Kidney (tissue), 14 donors: ENCODE data around the gene EMP2. TPM values are rescaled to one million over a fixed set of nuclear protein-coding genes. Genes with fewer than 3 reads are reported as not detected.

ENCODE experiments used
- DNase-seq, 5 donors: peaks; one replicate each; pipeline ENCODE4 v3.0.0-alpha.2; 2013 to 2020
- FAIRE-seq: peaks from 2 replicates; lab custom pipeline; 2012; peaks lifted over from hg19 to GRCh38; lab: Jason Lieb, UNC
- H3K27ac ChIP-seq, 2 donors: one replicate each; pipeline ENCODE4 v1.7.0; 2013; ENCODE audit warnings: low read depth in 2 of 2, low read length in 2 of 2, inconsistent platforms in 1 of 2
- H3K27me3 ChIP-seq: one replicate; pipeline ENCODE4 v1.7.1; 2013; ENCODE audit warnings: low read length, inconsistent platforms; ENCODE audit not compliant: control insufficient read depth, insufficient read depth
- H3K36me3 ChIP-seq, 3 donors: one replicate each; pipeline versions ENCODE4 v1.7.0 to v1.7.1; 2013; ENCODE audit warnings: low read length in 3 of 3, control low read depth in 1 of 3, inconsistent platforms in 1 of 3; ENCODE audit not compliant: insufficient read depth in 3 of 3, control insufficient read depth in 2 of 3
- H3K4me1 ChIP-seq, 3 donors: one replicate each; pipeline versions ENCODE4 v1.7.0 to v1.7.1; 2013; ENCODE audit warnings: low read length in 3 of 3, inconsistent platforms in 1 of 3, low read depth in 1 of 3; ENCODE audit not compliant: control insufficient read depth in 2 of 3, insufficient read depth in 2 of 3
- H3K4me3 ChIP-seq, 3 donors: one replicate each; pipeline versions ENCODE4 v1.7.0 to v1.8.1; 2013; ENCODE audit warnings: low read length in 3 of 3, control low read depth in 1 of 3, inconsistent platforms in 1 of 3
- H3K9ac ChIP-seq, 3 donors: one replicate each; pipeline versions ENCODE4 v1.7.0 to v1.7.1; 2013; ENCODE audit warnings: low read length in 3 of 3, control low read depth in 1 of 3, inconsistent platforms in 1 of 3
- H3K9me3 ChIP-seq, 3 donors: one replicate each; pipeline versions ENCODE4 v1.7.0 to v1.7.1; 2013; ENCODE audit warnings: low read length in 3 of 3, control low read depth in 1 of 3, inconsistent platforms in 1 of 3; ENCODE audit not compliant: control insufficient read depth in 2 of 3, insufficient read depth in 1 of 3
- intact Hi-C: fragments of 100-400 bp; cut with DNase I; formaldehyde crosslinking; loops from one replicate; pipeline ENCODE4 v1.11.1; 2022
- polyA plus RNA-seq: library from polyadenylated mRNA; stranded (reverse); fragments of 350-450 nt; fragmentation: Illumina TruSeq; extraction: RNeasy Lipid Tissue Mini Kit (QIAGEN cat#74804); gene quantifications from one replicate; pipeline ENCODE4 v1.2.3, GENCODE V29; 2014; ENCODE audit warnings: low read depth, low replicate concordance; ENCODE audit not compliant: insufficient read depth
- total RNA-seq: library from RNA; stranded (reverse); fragmentation: NEBNext Ultra II Directional; extraction: Animal tissue kit (Norgen Biotek cat#: 25700); gene quantifications from one replicate; pipeline ENCODE4 v1.2.1, GENCODE V29; 2021
- TF ChIP-seq, protein P1 (sequence below): IDR thresholded peaks from 3 replicates; pipeline ENCODE4 v1.5.1; 2012; ENCODE audit warnings: mild to moderate bottlenecking, moderate library complexity, borderline replicate concordance; ENCODE audit not compliant: insufficient read depth; ENCODE audit errors: extremely low read depth
- donor health status: control.
- donor health status: control.
- donor health status: control.
- donor health status: control.
- donor health status: control.
- donor health status: DM: yes; HTN: yes; CAD: no.
- donor health status: Normal renal cell carcinoma (clear cell type).

EMP2 gene
- total and polyA plus RNA-seq, 2 donors from 2014 or later = 14.5 to 25.8 TPM

DNA sequence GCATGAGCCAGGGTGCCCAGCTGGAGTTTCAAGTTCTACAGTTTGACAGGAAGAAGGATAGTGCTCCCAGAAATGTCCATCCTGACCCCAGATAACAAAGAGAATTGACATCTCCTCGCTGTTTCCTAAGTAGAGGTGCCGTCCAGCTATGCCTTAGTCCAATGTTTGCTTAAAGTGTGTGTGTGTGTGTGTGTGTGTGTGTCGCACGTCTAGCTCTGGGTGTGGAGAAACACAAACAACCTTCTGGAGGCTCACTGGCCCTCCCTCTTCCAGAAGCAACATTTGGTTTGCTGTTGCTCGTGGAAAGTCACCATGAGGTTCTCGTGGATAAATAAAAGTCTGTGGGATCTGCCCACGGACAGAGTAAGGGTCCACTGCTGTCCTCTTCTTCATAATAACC is 22.1 kb downstream of the EMP2 start:
- H3K27ac ChIP-seq = peak overlapping the region; percentile 62 to 72
- intact Hi-C loops = no loop called here
- H3K36me3 ChIP-seq = no peaks in the 10 kb centered on the region
- H3K4me3 ChIP-seq = peak overlapping the region in 1 of 3 donors; percentile 4
- H3K4me1 ChIP-seq = peaks cover 0 to 6% (median 4%) of the 10 kb centered on the region in 3 donors
- DNase-seq (no peak), FAIRE-seq (no peak)
- TF ChIP-seq, protein P1, sequence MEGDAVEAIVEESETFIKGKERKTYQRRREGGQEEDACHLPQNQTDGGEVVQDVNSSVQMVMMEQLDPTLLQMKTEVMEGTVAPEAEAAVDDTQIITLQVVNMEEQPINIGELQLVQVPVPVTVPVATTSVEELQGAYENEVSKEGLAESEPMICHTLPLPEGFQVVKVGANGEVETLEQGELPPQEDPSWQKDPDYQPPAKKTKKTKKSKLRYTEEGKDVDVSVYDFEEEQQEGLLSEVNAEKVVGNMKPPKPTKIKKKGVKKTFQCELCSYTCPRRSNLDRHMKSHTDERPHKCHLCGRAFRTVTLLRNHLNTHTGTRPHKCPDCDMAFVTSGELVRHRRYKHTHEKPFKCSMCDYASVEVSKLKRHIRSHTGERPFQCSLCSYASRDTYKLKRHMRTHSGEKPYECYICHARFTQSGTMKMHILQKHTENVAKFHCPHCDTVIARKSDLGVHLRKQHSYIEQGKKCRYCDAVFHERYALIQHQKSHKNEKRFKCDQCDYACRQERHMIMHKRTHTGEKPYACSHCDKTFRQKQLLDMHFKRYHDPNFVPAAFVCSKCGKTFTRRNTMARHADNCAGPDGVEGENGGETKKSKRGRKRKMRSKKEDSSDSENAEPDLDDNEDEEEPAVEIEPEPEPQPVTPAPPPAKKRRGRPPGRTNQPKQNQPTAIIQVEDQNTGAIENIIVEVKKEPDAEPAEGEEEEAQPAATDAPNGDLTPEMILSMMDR = no peak
- no peak overlapping the region for H3K9ac ChIP-seq
- H3K9me3 ChIP-seq = no peaks in the 10 kb centered on the region
- H3K27me3 ChIP-seq = no peaks in the 10 kb centered on the region

DNA sequence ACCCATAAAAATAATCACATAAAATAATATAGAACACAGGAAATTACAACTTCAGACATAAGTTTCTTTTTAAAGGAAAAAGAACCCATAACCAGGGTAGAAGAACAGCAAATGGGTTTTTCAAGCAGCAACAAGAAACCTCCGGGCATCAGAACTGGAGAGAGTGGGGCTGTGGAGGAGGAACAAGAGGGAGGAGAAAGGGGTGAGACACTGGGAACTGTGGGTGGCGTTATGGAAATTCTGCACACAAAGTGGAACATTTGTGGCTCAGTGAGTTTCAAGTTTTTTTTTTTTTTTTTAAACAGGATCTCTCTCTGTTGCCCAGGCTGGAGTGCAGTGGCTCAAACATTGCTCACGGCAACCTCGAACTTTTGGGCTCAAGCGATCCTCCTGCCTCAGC is 22.6 kb downstream of the EMP2 start:
- FAIRE-seq (no peak), DNase-seq (peak in 1 of 5 donors; percentile 20)
- intact Hi-C loops = no loop called here
- no peak overlapping the region for H3K9ac ChIP-seq
- H3K27me3 ChIP-seq = no peaks in the 10 kb centered on the region
- no peak overlapping the region for H3K27ac ChIP-seq
- H3K4me3 ChIP-seq = no peak overlapping the region
- H3K36me3 ChIP-seq = no peaks in the 10 kb centered on the region
- H3K4me1 ChIP-seq = peaks cover 0 to 6% (median 4%) of the 10 kb centered on the region in 3 donors
- TF ChIP-seq, protein P1 = no peak
- no peaks in the 10 kb centered on the region for H3K9me3 ChIP-seq

DNA sequence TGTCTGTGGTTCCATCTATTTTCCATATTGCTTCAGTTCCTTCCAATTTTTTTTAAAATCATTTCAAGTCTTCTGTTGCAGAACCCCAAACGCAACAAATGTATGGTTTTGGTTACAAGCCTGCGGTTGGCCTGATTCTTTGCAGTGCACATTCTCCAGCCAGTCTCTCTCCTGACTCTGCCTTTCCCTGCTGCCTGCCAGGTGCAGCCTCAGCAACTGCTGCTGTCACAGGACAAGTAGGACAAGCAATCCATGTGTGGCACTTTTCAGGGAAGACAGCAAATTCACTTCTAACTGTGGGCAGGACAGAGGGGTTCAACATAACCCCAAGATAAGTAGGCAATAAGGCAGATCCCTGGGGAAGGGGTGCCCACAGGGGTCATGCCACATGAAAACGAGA is 24.2 kb downstream of the EMP2 start:
- Histone ChIP-seq H3K36me3 (no peaks in the 10 kb centered on the region), H3K27ac (no peak overlapping the region), H3K9ac (no peak overlapping the region), H3K4me3 (no peak overlapping the region), H3K27me3 (no peaks in the 10 kb centered on the region), H3K9me3 (no peaks in the 10 kb centered on the region), H3K4me1 (peaks cover 0 to 6% (median 4%) of the 10 kb centered on the region in 3 donors)
- TF ChIP-seq, protein P1 = no peak
- no peak for DNase-seq
- intact Hi-C loops = no loop called here
- FAIRE-seq = no peak

DNA sequence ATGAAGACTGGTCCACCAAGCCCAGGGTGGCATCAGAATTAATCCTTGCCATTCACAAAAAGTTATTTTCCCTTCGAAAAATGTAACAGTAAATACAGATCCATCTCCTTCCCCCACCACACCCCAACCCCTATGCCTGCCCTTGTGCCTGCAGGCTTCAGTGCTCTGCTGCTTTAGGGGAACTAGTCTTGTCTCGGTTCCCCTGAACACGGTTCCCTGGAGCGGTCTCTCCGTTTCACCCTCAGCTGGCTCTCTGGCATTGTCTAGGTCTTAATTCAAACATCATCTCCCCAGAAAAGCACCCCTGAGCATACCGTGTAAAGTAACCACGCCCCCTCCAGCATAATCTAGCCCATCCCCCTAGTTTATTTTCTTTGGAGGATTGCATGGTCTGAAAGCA is 25.8 kb downstream of the EMP2 start:
- intact Hi-C loops = no loop called here
- Histone ChIP-seq H3K27me3 (no peaks in the 10 kb centered on the region), H3K4me3 (no peak overlapping the region), H3K36me3 (no peaks in the 10 kb centered on the region), H3K27ac (no peak overlapping the region), H3K4me1 (peaks cover 0 to 6% (median 4%) of the 10 kb centered on the region in 3 donors), H3K9me3 (no peaks in the 10 kb centered on the region), H3K9ac (no peak overlapping the region)
- FAIRE-seq = no peak
- TF ChIP-seq, protein P1 = no peak
- DNase-seq = no peak
